H1 (cell line): ENCODE measurements around the gene GSPT1. TPM values are rescaled to one million over a fixed set of nuclear protein-coding genes. Genes with fewer than 3 reads are reported as not detected.

Source experiments
- CBX5 ChIP-seq: fragments of 300-800, 300-1000 bp; sonication (generic); IDR thresholded peaks from 2 replicates; pipeline ENCODE4 v1.7.1; 2016; ENCODE audit warnings: antibody characterized with exemption, low read length, low read depth
- EGR1 ChIP-seq: IDR thresholded peaks from 2 replicates; pipeline ENCODE4 v1.6.1; 2011; ENCODE audit warnings: low read depth, low read length, borderline replicate concordance
- GABPA ChIP-seq: IDR thresholded peaks from 2 replicates; pipeline ENCODE4 v1.6.1; 2011; ENCODE audit warnings: mild to moderate bottlenecking, low read length, moderate library complexity, borderline replicate concordance; ENCODE audit not compliant: insufficient read depth
- RBBP5 ChIP-seq: IDR thresholded peaks from 2 replicates; pipeline ENCODE4 v1.7.1; 2012; ENCODE audit warnings: low read depth, mild to moderate bottlenecking, inconsistent platforms, low read length, moderate library complexity, borderline replicate concordance
- SP2 ChIP-seq: IDR thresholded peaks from 2 replicates; pipeline ENCODE4 v1.6.1; 2012; ENCODE audit warnings: mild to moderate bottlenecking, low read length, inconsistent platforms
- TBP ChIP-seq: IDR thresholded peaks from 2 replicates; pipeline ENCODE4 v1.6.1; 2011; ENCODE audit warnings: low read depth, low read length, improper control_type of control experiment
- TCF12 ChIP-seq: IDR thresholded peaks from 2 replicates; pipeline ENCODE4 v1.6.1; 2011; ENCODE audit warnings: low read depth, mild to moderate bottlenecking, low read length
- polyA plus RNA-seq, 7 experiments: library from polyadenylated mRNA; depleted of rRNA in 3 of 7; stranded (reverse) in 5 of 7; unstranded in 2 of 7; fragments of >200 nt in 5 of 7; fragments of 200-250 nt in 2 of 7; gene quantifications; 1 replicate in 5 of 7; 2 replicates in 1 of 7; 4 replicates in 1 of 7; pipeline versions ENCODE4 v1.2.1 to v1.2.3, GENCODE V29; 2011 to 2013; ENCODE audit warnings: missing spikeins in 2 of 7, mixed read lengths in 2 of 7
- total RNA-seq: library from RNA; stranded (reverse); fragmentation: NEBNext Ultra II Directional; extraction: Animal tissue kit (Norgen Biotek cat#: 25700); gene quantifications from 2 replicates; pipeline ENCODE4 v1.2.1, GENCODE V29; 2021
- TF ChIP-seq, protein P1 (sequence below): IDR thresholded peaks from 2 replicates; pipeline ENCODE4 v1.6.1; 2011; ENCODE audit warnings: low read length, improper control_type of control experiment

GSPT1 gene
- total and polyA plus RNA-seq, 2 of the 8 experiments (the other 6 are each of a cell fraction or from before 2014, with no cell fraction given): 51.0 to 204 TPM

GRCh38 chr16:11916524-11917285 lies 949 bp upstream of the GSPT1 start (continued):
- TF ChIP-seq, protein P1, sequence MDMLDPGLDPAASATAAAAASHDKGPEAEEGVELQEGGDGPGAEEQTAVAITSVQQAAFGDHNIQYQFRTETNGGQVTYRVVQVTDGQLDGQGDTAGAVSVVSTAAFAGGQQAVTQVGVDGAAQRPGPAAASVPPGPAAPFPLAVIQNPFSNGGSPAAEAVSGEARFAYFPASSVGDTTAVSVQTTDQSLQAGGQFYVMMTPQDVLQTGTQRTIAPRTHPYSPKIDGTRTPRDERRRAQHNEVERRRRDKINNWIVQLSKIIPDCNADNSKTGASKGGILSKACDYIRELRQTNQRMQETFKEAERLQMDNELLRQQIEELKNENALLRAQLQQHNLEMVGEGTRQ: no peak
- TF ChIP-seq CBX5: no peak
- no peak for TF ChIP-seq TCF12
- TF ChIP-seq GABPA: no peak
- no peak for TF ChIP-seq RBBP5
- TF ChIP-seq SP2: no peak
- TF ChIP-seq EGR1: no peak
- no peak for TF ChIP-seq TBP
